GF-D8 (cell line): Measurements from ENCODE around the gene SOX30.

ENCODE experiments used
- DNase-seq: peaks from one replicate; lab custom pipeline; 2025; lab: John Stamatoyannopoulos, UW

SOX30 gene

DNA sequence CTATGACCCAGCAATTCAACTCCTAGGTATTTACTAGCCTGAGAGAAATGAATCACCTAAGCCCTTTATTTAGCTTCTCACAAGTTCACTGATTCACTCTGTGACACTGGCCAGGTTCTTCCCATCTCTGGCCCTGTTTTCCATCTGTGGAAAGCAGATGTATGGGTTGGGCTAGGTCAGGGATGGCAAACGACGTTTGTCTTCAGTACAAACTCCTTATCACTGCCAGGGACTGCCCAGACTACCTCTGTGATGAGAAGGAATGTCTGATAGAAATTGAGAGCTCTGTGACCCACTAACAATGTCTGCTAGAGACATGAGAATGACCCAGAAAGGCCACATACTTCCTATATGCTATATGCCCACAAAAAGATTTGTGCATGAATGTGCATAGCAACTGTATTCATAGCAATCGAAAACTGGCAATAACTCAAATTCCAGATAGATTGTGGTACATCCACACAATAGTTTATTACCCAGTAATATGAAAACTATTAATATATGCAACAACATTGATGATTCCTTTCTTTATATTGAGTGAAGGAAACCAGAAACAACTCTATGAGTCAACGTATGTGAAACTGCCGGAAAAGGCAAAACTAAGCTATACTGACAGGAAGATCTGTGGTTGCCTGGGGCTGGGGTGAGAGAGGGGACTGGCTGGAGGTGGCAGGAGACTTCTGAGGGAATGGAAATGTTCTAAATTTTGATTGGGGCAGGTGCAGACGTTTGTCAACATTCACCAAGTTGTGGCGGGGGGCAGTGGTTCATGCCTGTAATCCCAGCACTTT, 44.7 kb downstream of the SOX30 start:
- DNase-seq = no peak

DNA sequence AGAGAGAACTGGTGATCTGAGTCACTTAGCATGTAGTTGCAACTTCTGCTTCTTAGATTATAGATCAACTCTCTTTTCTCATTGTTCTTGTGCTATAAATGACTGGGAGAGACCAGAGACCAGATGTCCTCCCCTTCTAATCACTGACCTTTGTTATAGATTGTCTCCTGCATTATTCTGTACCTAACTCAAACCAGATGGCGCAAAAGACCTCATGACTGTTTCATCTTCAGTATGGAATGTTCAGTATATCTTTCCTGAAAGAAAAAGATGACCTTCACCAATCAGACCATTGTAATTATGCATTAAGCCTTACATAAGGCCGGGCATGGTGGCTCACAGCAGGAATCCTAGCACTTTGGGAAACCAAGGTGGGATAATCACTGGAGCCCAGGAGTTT, 46.2 kb downstream of the SOX30 start:
- DNase-seq = no peak

DNA sequence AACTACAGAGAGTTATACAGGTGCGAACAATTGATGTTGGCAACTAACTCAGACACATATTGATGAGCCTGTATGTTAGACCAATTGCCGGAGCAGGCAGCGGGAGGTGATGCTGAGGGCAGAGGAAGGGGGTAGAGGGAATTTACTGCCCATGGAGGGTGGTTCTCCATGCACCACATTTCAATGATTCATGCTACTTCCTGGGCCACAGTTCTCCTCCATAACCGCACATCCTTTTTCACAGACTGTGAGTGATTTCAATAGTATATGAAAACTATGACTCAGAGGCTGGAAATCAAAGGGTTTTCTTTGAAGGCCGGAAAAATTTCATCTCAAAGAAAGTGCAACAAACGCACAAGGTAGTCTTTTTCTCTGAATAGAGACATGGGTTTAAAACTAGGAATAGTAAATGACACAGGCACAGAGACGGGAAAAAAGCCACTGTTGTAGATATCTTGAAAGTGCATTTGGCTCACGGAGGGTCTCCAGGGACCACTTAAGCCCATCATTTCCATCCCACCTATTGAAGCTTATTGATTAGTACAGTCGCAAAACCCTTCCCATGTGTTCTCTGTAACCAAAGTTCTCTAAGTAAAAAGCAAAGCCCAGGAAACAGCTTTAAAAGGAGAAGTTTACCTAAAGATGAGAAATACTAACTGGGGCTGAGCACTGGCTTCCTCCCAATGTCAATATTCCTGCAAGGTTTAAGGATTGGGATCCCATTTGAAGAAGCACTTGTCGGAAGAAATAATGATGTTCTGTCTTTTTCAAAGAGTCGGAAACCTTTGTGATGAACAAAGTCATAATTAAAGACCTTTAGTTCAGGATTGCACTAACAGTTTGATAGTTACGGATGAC, 48.7 kb downstream of the SOX30 start:
- no peak for DNase-seq

DNA sequence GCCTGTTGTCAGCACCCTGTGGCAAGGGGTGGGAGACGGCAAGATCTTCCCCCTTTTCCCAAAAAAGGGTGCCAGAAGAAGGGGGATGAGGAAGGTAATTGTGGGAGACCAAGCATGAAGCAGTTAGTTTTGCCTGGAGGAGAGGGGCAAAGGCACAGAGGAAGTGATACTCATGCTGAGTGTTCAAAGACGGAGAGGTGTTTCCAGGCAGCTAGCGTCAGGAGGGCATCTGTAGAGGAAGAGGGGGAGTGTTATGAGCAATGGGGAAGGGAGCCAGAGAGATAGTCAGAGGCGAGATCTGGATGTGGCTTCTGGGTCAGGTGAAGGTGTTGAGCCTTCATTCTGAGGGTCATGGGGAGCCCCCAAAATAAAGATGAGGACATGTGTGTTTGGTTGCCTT, 49.7 kb downstream of the SOX30 start:
- no peak for DNase-seq

DNA sequence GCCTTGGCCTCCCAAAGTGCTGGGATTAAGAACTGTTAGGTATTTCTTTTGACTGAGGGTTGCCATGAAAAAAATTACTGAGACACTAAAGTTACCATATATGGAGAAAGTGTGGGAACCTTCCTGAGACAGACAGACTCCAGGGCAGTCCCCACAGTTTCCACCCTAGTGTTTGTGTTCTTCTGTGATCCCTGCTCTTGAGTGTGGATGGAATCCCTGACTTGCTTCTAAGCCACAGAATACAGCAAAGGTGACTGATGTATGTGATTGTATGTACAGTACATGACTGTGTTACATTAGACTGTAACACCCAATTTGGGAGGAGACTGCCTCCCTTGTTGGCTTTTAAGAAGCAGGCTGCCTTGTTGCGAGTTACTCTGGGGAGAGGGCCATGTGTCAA, 52.0 kb downstream of the SOX30 start:
- no peak for DNase-seq

DNA sequence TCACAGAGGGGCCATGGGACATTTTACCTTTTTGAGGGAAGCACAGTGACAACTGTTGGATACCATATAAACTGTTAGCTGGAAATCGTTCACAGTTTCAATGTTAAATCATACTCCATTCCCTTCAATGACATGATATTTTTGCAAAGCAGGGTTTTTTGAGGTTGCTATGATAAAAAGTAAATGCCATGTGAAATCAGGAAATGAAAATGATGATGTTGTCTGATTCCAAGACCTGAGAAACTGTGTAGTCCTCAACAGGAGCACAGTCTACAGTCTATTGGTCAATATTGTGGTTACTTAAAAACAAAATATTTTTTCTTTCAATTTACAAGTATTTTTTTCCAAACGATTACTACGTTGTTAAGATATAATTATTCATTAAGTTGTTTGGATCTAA, 52.7 kb downstream of the SOX30 start:
- DNase-seq = no peak

DNA sequence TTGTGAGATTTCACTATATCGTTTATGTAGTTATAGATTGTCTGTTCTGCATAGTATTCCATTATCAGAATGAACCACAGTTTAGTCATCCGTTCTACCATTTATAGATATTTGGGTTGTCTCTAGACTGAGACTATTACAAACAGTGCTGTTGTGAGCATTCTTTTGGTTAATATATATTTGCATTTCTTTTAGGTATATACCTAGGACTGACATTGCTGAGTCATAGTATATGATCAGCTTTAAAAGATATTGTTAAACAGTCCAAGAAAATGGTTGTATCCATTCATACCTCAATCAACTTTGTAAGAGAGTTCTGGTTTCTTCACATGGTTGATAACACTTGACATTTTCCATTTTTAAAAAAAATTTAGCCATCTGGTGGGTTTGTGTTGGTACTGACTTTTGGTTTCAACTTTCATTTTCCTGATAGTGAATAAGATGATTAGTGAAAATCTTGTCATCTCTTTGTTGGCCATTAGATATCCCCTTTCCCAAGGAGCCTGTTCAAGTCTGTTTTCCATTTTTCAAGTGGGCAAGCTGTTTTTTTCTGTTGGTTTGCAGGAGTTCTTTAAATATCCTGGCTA, 53.8 kb downstream of the SOX30 start:
- DNase-seq = no peak

DNA sequence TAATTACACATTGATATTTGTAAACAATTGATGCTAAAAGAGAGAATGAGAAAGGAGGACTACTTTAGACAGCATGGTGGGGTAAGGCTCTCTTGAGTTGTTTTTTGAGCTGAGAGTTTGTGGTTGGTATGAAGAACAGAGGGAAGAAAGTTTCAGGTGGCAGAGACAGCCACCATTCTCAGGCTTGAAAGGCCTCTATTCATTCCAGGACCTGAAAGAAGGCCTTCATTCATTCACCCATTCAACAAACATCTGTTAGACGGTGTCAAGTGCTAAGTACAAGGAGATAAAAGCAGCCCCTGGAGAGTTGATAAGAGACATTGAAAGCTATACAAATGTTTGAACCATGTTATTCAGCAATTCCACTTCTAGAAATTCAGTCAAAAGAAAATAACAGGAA, 55.0 kb downstream of the SOX30 start:
- no peak for DNase-seq

DNA sequence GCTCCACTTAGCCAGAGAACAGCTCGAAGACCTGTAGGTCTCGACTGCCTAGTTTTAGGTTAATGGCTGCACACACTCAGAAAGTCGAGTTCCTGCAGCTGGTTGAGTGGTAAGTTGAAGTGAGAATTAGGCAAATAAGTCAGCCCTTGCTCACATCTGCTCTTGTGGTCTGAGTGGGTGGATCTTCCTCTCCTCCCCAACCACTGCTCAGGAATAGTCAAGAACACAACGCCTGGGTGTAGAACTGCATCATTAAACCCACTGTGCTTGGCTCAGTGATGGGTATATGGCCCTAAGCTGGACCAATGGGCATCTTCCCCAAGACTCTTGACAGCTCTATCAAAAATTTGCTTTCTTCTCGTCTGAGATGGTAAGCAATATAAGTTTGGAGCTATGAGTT, 55.8 kb downstream of the SOX30 start:
- DNase-seq = no peak

DNA sequence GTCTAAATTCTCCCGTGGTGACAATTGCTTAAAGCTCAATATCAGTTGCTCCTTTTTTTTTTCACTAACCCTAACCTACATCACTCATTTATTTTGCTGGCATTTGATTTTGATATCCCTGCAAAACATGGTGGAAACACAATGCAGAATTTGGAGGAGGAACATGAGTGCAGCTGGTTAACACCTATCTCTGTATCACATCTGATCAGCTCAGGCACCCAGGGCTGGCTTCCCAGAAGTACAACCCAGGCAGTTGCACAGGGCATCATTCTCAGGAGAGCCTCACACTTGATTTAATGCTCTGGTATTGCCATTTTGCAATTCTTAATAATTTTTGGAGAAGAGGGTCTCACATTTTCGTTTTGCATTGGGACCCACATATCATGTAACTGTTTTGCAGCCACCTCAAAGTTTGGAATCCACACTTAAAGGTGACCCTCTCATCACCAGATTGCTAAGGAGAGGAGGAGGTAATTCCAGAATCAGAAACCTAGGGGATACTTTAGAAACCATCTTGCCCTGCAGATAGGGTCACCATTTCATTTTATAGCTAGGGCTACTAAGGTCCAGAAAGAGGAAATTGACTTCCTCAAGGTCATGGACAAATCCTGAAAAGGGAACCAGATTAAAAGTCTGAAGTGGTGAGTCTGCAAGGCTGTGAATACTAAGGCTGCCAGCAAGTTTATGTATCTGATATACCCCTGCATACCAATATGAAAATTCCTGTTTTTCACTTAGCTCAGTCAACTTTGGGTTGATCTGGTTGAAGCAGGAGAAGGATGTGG, 57.4 kb downstream of the SOX30 start:
- no peak for DNase-seq

DNA sequence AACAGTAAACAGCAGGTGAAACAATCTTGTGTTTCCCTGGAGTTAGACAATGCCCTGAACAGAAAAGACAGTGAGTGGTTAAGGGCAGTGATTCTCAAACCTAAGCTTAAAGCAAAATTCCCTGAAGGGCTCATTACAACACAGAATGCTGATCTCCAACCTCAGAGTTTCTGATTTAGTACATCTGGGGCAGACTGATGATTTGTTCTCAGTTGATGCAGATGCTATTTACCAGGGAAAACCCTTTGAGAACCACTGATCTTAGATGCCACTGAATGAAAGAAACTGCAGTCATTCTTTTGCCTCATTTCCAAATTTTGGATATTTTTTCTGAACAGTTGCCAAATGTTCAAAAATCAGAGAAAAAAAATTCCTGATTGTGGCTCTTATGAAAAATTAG, 58.0 kb downstream of the SOX30 start:
- no peak for DNase-seq

DNA sequence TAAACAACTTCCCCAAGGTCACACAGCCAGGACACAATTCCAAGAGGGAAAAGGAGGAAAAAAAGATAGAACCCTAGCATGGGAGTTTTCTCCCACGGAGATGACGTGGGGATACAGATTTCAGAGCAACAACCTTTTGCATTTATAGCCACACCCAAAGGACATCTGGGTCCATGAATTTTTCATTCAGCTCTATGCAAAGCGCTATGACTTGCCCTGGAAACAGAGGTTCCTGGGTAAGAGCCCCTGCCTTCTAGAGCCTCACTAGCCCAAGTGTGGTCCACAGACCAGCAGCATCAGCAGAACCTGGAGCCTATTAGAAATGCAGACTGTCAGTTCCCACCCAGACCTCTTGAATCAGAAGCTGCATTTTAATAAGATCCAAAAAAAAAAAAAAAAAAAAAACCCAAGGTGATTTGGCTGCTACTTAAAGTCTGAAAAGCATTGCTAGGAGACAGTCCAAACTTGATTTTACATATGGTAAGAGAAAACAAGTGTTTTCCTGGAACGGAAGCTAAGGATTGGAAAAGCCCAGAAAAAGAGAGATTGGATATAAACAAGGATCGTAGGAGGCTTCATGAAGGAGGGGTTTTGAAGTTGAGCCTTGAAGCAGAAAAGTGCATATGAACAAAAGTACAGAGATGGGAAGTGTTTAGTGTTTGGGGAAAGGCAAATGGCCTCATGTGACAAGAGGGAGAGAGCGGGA, 59.0 kb downstream of the SOX30 start:
- DNase-seq = no peak

DNA sequence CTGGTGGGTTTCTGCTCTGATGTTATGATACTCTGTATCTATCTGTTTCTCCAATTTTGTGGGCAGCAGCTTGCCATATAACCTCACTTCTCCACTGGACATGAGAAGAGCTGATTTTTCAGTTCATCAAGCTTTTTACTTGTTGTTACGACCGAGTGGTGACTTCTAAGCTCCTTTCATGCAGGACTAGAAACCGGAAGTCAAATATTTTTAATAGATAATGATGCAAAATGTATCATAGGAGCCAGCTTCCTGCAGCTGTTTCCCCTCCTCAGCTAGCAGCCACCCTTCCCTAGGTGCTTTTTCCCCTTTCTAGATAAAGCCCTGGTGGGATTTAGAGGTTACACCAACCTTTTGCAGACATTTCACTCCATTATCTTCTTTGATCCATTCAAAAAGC, 59.6 kb downstream of the SOX30 start:
- DNase-seq = no peak

DNA sequence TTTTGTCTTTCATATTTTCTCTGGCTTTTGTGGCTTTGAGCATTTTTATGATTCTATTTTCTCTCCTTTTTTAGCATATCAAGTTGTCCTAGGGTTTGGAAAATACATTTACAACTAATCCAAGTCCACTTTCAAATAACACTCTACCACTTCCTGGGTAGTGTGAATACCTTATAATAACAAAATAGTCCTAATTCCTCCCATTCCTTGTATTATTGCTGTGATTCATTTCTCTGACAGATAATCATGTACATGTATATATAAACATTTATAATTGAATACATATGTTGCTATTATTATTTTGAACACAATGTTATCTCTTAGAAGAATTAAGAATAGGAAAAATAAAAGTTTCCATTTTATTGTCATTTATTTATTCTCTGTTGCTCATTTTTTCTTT, 61.8 kb downstream of the SOX30 start:
- DNase-seq = no peak

DNA sequence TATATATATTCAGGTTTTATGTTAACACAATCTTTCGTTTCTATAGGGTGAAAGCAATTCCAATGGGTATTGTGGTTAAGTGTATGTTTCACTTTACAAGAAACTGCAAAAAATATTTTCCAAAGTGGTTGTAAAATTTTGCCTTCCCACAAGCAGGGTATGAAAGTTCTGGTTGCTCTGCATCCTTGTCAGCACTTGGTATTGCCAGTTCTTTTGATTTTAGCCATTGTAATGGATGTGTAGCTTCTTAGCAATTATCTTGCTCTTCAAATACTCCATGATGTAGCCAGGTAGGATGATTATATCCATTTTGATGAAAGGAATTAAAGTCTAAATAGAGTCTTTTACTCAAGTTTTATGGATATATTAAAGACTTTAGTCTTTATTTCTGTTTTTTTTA, 67.6 kb downstream of the SOX30 start:
- no peak for DNase-seq

DNA sequence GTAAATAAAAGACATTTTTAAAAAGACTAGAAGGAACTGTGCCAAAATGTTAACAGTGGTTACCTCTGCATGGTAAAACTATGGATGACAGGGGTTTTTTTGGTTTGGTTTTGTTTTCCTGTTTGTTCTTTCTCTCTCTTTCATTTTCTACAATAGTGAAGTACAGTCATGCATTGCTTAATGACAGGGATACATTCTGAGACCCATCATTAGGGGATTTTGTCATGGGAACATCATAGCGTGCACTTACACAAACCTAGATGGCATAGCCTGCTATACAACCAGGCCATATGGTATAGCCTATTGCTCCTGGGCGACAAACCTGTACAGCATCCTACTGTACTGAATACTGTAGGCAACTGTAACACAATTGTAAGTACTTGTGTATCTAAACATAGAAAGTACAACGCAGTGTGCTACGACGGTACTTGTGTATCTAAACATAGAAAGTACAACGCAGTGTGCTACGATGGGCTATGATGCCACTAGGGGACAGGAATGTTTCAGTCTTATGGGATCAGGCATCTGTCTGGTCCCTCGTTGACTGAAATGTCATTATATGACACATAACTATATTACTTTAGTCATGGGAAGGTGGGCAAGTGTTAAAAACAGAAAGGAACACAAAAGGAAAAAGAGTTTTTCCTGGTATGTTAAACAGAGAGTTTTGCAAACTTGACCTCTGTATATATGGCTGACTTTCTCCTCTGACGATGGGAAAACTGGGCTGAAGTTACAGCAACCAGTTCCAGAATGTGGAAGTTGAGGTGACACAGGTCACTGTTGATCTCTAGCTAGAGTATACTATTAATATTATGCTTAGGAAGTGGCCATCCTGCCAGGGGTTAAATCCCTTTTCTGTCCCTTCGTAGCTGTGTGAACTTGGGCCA, 69.3 kb downstream of the SOX30 start:
- no peak for DNase-seq

DNA sequence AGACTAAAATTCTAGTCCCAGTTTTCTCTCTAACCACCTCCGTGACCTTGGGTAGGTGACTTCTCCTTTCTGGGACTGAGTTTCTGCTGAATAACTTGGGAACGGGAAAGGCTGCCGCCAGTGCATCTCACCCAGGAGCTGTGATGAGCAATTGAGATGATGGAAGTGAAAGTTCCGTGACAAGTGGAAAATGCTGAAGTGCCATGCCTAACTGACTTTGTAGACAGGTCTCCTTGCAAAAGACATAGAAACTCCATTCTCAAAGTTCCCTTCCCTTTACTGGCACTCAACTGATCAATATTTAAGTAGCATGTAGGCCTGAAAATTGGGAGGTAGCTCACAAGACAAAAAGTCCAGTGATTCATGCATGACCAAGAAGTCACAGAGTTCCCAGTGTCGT, 70.3 kb downstream of the SOX30 start:
- DNase-seq = no peak

DNA sequence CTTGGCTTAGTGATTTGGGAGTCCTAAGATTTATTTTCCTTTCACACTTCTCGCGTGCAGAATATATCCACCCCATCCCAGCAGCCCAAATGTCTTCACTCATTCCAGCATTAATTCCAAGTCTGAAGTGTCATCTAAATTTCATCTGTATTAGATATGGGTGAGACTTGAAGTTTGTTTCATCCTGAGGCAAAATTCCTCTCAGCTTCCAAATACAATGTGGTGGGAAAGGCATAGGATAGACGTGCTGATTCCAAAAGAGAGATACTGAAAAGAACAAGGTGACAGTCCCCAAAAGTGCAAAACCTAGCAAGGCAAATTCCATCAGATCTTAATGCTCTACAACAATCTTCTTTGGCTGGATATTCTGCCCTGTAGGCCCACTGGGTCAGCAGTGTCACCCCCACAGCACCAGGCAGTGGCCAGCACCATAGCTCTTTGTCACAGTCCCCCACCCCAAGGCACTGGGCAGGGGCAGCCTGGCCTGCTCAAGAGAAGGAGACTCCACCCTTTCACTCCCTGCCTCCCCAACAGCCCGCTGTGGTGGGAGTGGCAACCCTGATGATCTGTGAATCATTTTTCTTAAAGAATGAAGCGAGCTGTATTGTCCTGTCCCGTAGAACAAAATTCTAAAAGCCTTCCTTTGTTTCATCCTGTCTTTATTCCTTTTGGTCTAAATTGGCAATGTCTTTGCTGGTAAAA, 74.0 kb downstream of the SOX30 start:
- DNase-seq = no peak

DNA sequence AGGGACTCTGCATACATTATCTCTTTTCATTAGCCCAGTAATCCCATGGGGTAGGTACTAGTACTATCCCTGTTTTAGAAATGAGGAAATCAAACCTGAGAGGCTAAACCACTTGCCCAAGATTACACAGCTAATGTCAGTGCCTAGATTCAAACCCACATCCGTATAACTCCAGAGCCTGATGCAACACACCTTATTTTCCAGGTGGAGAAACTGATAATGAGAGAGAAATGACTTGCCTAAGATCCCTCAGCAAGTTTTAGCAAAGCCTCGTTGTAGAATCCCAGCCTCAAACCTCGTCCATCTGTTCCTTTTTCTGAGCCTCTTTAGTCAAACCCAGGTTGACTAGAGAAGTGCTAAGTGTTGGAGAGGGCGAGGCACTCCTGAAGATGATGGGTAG, 75.6 kb downstream of the SOX30 start:
- DNase-seq = no peak
